NCI-H128 (cell line): ENCODE data around the gene CELF3.
"Not testable (repeated sequence)": the region's sequence is repeated elsewhere in the genome, so short reads cannot be mapped to it uniquely, and the experiment has no call there.

ENCODE experiments used
- DNase-seq: peaks from one replicate; lab custom pipeline; 2025; ENCODE audit not compliant: unreplicated experiment; lab: John Stamatoyannopoulos, UW

CELF3 gene

GRCh38 chr1:151716771-151717631, at the start of gene CELF3:
Gene CELF3 (minus strand): TSS chr1:151716803. CDS start chr1:151716020, 783 bp downstream.
- DNase-seq, result peak; percentile 96

GRCh38 chr1:151763990-151764389, 47.4 kb upstream of the CELF3 start:
- DNase-seq, result no peak

- peak; percentile 72 for DNase-seq
Measured at GRCh38 chr1:151762941-151763921, 46.6 kb upstream of the CELF3 start, which contains the start of gene MRPL9. Gene MRPL9 (minus strand): TSS chr1:151763496. CDS start chr1:151763479, 17 bp downstream.

GRCh38 chr1:151760597-151761385, 44.2 kb upstream of the CELF3 start:
- DNase-seq, result no peak

- no peak for DNase-seq
Measured at GRCh38 chr1:151759241-151759640, 42.6 kb upstream of the CELF3 start.

GRCh38 chr1:151756291-151756690, 39.7 kb upstream of the CELF3 start:
- DNase-seq, result no peak

- DNase-seq, result no peak
Measured at GRCh38 chr1:151741516-151741915, 24.9 kb upstream of the CELF3 start.

GRCh38 chr1:151739590-151740355, 23.2 kb upstream of the CELF3 start:
- DNase-seq, result no peak

- no peak for DNase-seq
Measured at GRCh38 chr1:151737479-151737878, 20.9 kb upstream of the CELF3 start.

GRCh38 chr1:151737026-151737425, 20.4 kb upstream of the CELF3 start:
- DNase-seq, result no peak

GRCh38 chr1:151733995-151734394, 17.4 kb upstream of the CELF3 start:
- not testable (repeated sequence) for DNase-seq

- no peak for DNase-seq
Measured at GRCh38 chr1:151733126-151733525, 16.5 kb upstream of the CELF3 start.

GRCh38 chr1:151729966-151730291, 13.3 kb upstream of the CELF3 start:
- DNase-seq, result no peak

- no peak for DNase-seq
Measured at GRCh38 chr1:151729157-151729965, 12.8 kb upstream of the CELF3 start.

GRCh38 chr1:151728151-151729054, 11.8 kb upstream of the CELF3 start:
- DNase-seq, result peak; percentile 23

- DNase-seq, result no peak
Measured at GRCh38 chr1:151723726-151724370, 7.2 kb upstream of the CELF3 start.

GRCh38 chr1:151721788-151722510, 5.3 kb upstream of the CELF3 start:
- no peak for DNase-seq
